Heart right ventricle (tissue), 16 donors: Measurements from ENCODE around the gene ALPL. TPM values are rescaled to one million over a fixed set of nuclear protein-coding genes. Genes with fewer than 3 reads are reported as not detected.

ENCODE experiments used
- ATAC-seq, 8 donors: fragments of 200-7000 bp; cut with Tn5 transposase; one replicate each; pipeline ENCODE4 v1.9.1; 2020; ENCODE audit warnings: mild to moderate bottlenecking in 8 of 8, moderate library complexity in 8 of 8, moderate number of reproducible peaks in 1 of 8
- DNase-seq, 2 donors: peaks; one replicate each; pipeline ENCODE4 v3.0.0-alpha.2; 2020
- H3K27ac ChIP-seq, 10 donors: fragments of 200-600 bp; sonication (generic) in 2 of 10; one replicate each; pipeline versions ENCODE4 v1.5.0 to v1.8.0; 2020 to 2022; ENCODE audit warnings: mild to moderate bottlenecking in 3 of 10
- H3K27me3 ChIP-seq, 7 donors: fragments of 200-600 bp; one replicate each; pipeline ENCODE4 v1.8.0; 2021 to 2022; ENCODE audit warnings: mild to moderate bottlenecking in 2 of 7
- H3K36me3 ChIP-seq, 9 donors: fragments of 200-600 bp; sonication (generic) in 1 of 9; one replicate each; pipeline versions ENCODE4 v1.5.0 to v1.8.0; 2020 to 2022; ENCODE audit warnings: mild to moderate bottlenecking in 2 of 9
- H3K4me1 ChIP-seq, 9 donors: fragments of 200-600 bp; sonication (generic) in 1 of 9; one replicate each; pipeline versions ENCODE4 v1.5.0 to v1.8.0; 2020 to 2022; ENCODE audit warnings: mild to moderate bottlenecking in 4 of 9
- H3K4me3 ChIP-seq, 10 donors: fragments of 200-600 bp; sonication (generic) in 2 of 10; one replicate each; pipeline versions ENCODE4 v1.5.0 to v1.8.0; 2020 to 2022; ENCODE audit warnings: mild to moderate bottlenecking in 7 of 10, moderate library complexity in 2 of 10
- H3K9me3 ChIP-seq, 11 donors: fragments of 200-600 bp in 10 of 11; sonication (generic) in 2 of 11; one replicate each; pipeline versions ENCODE4 v1.5.0 to v1.8.0; 2013 to 2022; ENCODE audit warnings: mild to moderate bottlenecking in 2 of 11, control low read depth in 1 of 11, moderate library complexity in 1 of 11
- CTCF ChIP-seq, 9 donors: fragments of 200-600 bp; sonication (generic) in 2 of 9; IDR thresholded peaks; one replicate each; pipeline versions ENCODE4 v1.5.0 to v1.8.0; 2021 to 2022; ENCODE audit warnings: antibody characterized with exemption in 9 of 9, mild to moderate bottlenecking in 5 of 9, moderate library complexity in 1 of 9
- WGBS, 2 donors: extraction: QIAGEN DNeasy Blood & Tissue Kit; methylation state at CpG; one replicate each; pipeline ENCODE4 v1.1.7; 2013; ENCODE audit warnings: inconsistent platforms in 1 of 2; 5-methylcytosine and 5-hydroxymethylcytosine counted together
- intact Hi-C, 10 donors: fragments of 100-400 bp; cut with DNase I; formaldehyde crosslinking; loops; one replicate each; pipeline versions ENCODE4 v1.11.1 to v1.14.2; 2022
- polyA plus RNA-seq, 2 donors: library from polyadenylated mRNA; stranded (reverse); fragments of 200-250 nt; gene quantifications; one replicate each; pipeline ENCODE4 v1.2.3, GENCODE V29; 2013
- total RNA-seq, 10 donors: library from RNA; stranded (reverse); fragmentation: NEBNext Ultra II Directional in 3 of 10; extraction: Animal tissue kit (Norgen Biotek cat#: 25700) in 3 of 10; gene quantifications; one replicate each; pipeline versions ENCODE4 v1.2.1 to v1.2.4, GENCODE V29; 2021 to 2023
- donor health status: Arrhythmogenic right ventricular cardiomyopathy.
- donor health status: ischemic (EF 13 %, LVEDD 7.1; RV severe dilation, severe dysfunction).
- donor health status: healthy with polysubstance abuse.
- donor health status: DM: no; HTN: yes; CAD: no.
- donor health status: DM: no; HTN: no; CAD: no.
- donor health status: ischemic (EF 25% LVEDD 6.9; RV normal size, moderate dysfunction).
- donor health status: ischemic (EF 25% LVEDD 5.7; RV mildly dilated, moderate dysfunction).
- donor health status: healthy.
- donor health status: DM: yes; HTN: yes; CAD: no.
- donor health status: Ischemic cardiomyopathy.
- donor health status: ischemic (EF 35%, LVEDD 5.7; RV mildly dilated, moderate dysfunction).
- donor health status: nonischemic (EF 11% LVEDD 7.7; RV severe dilation, severe dysfunction).
- donor health status: DM: yes; HTN: yes; CAD: no.
- donor health status: PGD.
- donor health status: ischemic (EF 29% LVEDD 5.4; RV normal size, mild dysfunction).
- donor health status: nonischemic (EF 23%, LVEDD 6.1; RV moderate dilation, normal function).

The ALPL gene
- total and polyA plus RNA-seq, 12 donors, result 7.1 to 21.1 (median 9.3) TPM

GRCh38 chr1:21624571-21625389 is 115.6 kb downstream of the ALPL start:
- Histone ChIP-seq H3K36me3 (no peaks in the 10 kb centered on the region), H3K4me3 (no peak overlapping the region), H3K27me3 (peaks cover 0 to 54% (median 41%) of the 10 kb centered on the region in 7 donors), H3K27ac (no peak overlapping the region), H3K4me1 (peaks cover 0 to 16% (median 4%) of the 10 kb centered on the region in 9 donors), H3K9me3 (no peaks in the 10 kb centered on the region)
- TF ChIP-seq CTCF (IDR thresholded peaks at IDR 0.05), result no peak
- intact Hi-C loops, result no loop called here
- 63 to 64% methylated on average over 11 of the region's 11 CpGs for WGBS, 2 donors
- no peak for DNase-seq
- ATAC-seq, result no peak

- Histone ChIP-seq H3K27me3 (peaks cover 0 to 57% (median 34%) of the 10 kb centered on the region in 7 donors), H3K4me3 (no peak overlapping the region), H3K9me3 (no peaks in the 10 kb centered on the region), H3K36me3 (no peaks in the 10 kb centered on the region), H3K4me1 (peaks cover 0 to 10% (median 0%) of the 10 kb centered on the region in 9 donors), H3K27ac (no peak overlapping the region)
- intact Hi-C loops, result no loop called here
- TF ChIP-seq CTCF (IDR thresholded peaks at IDR 0.05), result no peak
- DNase-seq (no peak), ATAC-seq (no peak)
- WGBS, 2 donors, result 82 to 87% methylated on average over 13 of the region's 13 CpGs
Observed at GRCh38 chr1:21625390-21626190, 116.4 kb downstream of the ALPL start.

GRCh38 chr1:21626921-21627339 is 117.7 kb downstream of the ALPL start:
- intact Hi-C loops, result no loop called here
- Histone ChIP-seq H3K27ac (no peak overlapping the region), H3K4me3 (no peak overlapping the region), H3K36me3 (no peaks in the 10 kb centered on the region), H3K4me1 (peaks cover 0 to 8% (median 2%) of the 10 kb centered on the region in 9 donors), H3K27me3 (peaks cover 0 to 57% (median 25%) of the 10 kb centered on the region in 7 donors), H3K9me3 (no peaks in the 10 kb centered on the region)
- ATAC-seq, result no peak
- WGBS, 2 donors, result 83 to 93% methylated on average over 11 of the region's 11 CpGs
- DNase-seq, result no peak
- TF ChIP-seq CTCF (IDR thresholded peaks at IDR 0.05), result no peak

Other genes starting within 250 kb of the ALPL start
- gene ECE1, start 219.0 kb upstream of the ALPL start, total RNA-seq, result 10 to 100 TPM; 30.6 to 81.8 (median 53.1) TPM
- 10 to 100 TPM; 41.4 to 44.7 TPM for gene ECE1, start 219.0 kb upstream of the ALPL start, polyA plus RNA-seq
- 1 to 10 TPM; 1.9 to 4.6 (median 3.3) TPM for gene NBPF3, start 69.3 kb upstream of the ALPL start, total RNA-seq
- gene NBPF3, start 69.3 kb upstream of the ALPL start, polyA plus RNA-seq, result 1 to 10 TPM in 1 of 2 donors, under 1 TPM in 1; 0.58 to 1.0 TPM
- gene RAP1GAP, start 159.9 kb downstream of the ALPL start, total RNA-seq, result 1 to 10 TPM; 2.3 to 5.6 (median 4.0) TPM
- 1 to 10 TPM in 1 of 2 donors, under 1 TPM in 1; 0.42 to 5.9 TPM for gene RAP1GAP, start 159.9 kb downstream of the ALPL start, polyA plus RNA-seq